AG09309 (cell line): ENCODE measurements around the gene LARGE2.

Experiments used
- DNase-seq: peaks from one replicate; pipeline ENCODE4 v3.0.0-alpha.2; 2010; ENCODE audit warnings: low read depth
- H3K4me3 ChIP-seq: 2 replicates; pipeline ENCODE4 v1.5.1; 2011; ENCODE audit warnings: mild to moderate bottlenecking, low read depth, low read length, moderate library complexity; ENCODE audit not compliant: control insufficient read depth
- CTCF ChIP-seq: IDR thresholded peaks from 2 replicates; pipeline ENCODE4 v1.5.1; 2011; ENCODE audit warnings: mild to moderate bottlenecking, low read depth, low read length, inconsistent platforms; ENCODE audit not compliant: insufficient read depth, control insufficient read depth; ENCODE audit errors: missing control alignments

Gene LARGE2

GRCh38 chr11:45922425-45923082 is at the start of gene LARGE2:
TSS of gene LARGE2 (plus strand) at chr11:45922656. CDS start at chr11:45922883, 227 bp downstream.
- no peak for TF ChIP-seq CTCF
- no peak within 1 kb of the TSS for H3K4me3 ChIP-seq
- no peak for DNase-seq

GRCh38 chr11:45876401-45876800 is 46.1 kb upstream of the LARGE2 start:
- TF ChIP-seq CTCF = no peak
- no peak for DNase-seq
- H3K4me3 ChIP-seq = no peak overlapping the region

DNA sequence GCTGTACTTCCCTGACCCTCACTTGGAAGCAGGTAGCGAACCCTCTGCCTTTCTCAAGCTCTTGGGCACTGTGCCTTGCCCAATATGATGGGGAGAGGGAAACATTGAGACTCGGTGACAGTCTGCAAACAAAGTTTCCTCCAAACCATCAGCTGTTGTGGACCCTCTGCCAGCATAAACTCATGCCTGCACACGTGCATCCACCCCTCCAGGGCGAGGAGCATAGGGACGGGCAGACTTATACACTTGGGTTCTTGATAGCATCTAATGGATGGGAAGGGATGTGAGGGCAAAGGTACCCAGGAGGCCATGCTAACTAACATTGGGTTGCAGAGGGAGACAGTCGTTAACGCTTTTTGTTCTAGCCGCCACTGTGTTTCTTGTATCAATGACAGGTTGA is 45.2 kb upstream of the LARGE2 start:
- no peak for DNase-seq
- H3K4me3 ChIP-seq = no peak overlapping the region
- TF ChIP-seq CTCF = no peak

- TF ChIP-seq CTCF = no peak
- DNase-seq = no peak
These were observed 44.6 kb upstream of the LARGE2 start for GRCh38 chr11:45877845-45878244.

DNA sequence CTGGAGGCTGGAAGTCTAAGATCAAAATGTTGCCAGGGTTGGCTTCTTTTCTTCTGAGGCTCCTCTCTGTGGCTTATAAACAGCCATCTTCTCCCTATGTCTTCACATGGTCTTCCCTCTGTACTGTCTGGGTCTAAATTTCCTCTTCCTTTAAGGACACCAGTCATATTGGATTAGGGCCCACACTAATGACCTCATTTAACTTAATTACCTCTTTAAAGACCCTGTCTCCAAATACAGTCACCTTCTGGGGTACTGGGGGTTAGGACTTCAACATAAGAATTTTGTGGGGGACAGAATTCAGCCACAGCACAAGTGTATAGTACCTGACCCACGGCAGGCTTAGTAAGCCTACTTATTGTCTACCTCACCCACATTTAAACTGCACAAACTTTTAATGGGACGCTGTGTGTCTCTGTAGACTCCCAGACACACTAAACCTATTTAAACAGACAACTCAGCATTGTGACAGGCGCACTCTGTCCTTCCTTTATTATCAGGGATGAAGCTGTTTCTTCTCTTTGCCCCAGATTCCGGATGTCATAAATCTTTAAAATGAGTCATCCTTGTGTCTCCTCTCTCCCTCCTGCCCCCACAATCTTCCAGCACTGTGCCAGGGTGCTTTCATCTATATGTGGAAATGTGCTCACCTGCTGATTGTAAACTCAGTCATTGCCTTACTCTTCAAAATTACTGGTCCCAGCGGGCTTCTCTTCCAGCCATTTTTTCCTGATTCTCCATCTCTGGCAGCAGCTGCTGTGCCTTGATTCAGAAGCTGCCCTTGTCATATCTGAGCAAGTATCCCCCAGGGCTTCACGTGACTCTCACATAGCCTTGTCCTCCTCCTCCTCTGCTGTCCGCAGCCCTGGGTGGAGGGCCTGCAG is 42.4 kb upstream of the LARGE2 start:
- no peak overlapping the region for H3K4me3 ChIP-seq
- no peak for TF ChIP-seq CTCF
- DNase-seq = no peak

More at GRCh38 chr11:45877845-45878244, 44.6 kb upstream of the LARGE2 start:
- no peak overlapping the region for H3K4me3 ChIP-seq

DNA sequence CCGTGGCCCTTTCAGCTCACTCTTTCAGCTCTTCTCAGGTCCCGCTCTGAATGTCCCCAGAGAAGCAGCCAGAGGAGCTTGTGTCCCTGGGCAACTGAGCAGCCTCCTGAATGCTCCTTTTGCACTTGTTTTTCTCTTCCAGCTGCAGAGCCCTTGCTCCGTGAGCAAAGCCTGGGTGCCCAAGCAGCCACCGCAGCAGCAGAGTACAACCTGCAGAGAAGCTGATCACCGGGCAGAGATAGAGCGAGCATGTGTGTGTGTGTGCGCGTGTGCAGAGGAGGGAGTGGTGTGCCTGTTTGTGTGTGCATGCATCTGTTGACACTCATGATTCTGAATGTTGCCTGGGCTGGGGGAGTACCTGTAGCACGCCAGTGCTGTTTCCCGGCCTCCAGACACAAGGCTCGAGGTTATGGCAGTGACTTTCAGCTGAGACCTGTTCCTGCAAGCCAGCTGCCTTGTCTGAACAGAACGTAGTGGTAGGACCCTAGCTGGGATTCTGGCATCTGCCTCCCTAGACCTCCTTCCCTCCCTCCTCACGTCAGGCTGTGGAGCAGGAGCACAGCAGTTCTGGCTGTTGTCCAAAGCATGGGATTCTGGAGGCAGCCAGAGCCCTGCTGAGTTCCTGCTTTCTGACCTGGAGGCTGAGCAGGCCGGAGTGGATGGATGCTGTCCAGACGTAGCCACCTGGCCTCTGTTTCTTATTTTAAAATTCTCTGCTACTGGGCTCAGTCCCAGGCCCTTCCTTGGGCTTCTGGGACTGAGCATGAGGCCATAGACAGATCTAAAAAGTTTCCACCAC is 41.5 kb upstream of the LARGE2 start:
- DNase-seq = no peak
- no peak for TF ChIP-seq CTCF
- no peak overlapping the region for H3K4me3 ChIP-seq
